Gastrocnemius medialis (tissue), 4 donors: ENCODE data around the gene ABCC2.

Experiments used
- CTCF ChIP-seq, 5 experiments: fragments of 450-650 bp in 3 of 5; fragments of 200-600 bp in 2 of 5; sonication (generic) in 2 of 5; IDR thresholded peaks in 4 of 5; conservative IDR thresholded peaks in 1 of 5; 1 replicate in 4 of 5; 2 replicates in 1 of 5; pipeline ENCODE4 v1.5.1; 2016 to 2019; ENCODE audit warnings: antibody characterized with exemption in 5 of 5, mild to moderate bottlenecking in 3 of 5, moderate library complexity in 3 of 5
- POLR2A ChIP-seq, 2 donors: fragments of 450-650 bp; IDR thresholded peaks; one replicate each; pipeline ENCODE4 v1.6.1; 2017; ENCODE audit warnings: antibody characterized with exemption in 2 of 2, mild to moderate bottlenecking in 2 of 2, moderate library complexity in 2 of 2

GRCh38 chr10:99869581-99870122 is 87.2 kb downstream of the ABCC2 start:
- TF ChIP-seq CTCF (IDR thresholded peaks at IDR 0.05 in 4 of 5, conservative IDR thresholded peaks at IDR 0.05 in 1 of 5) = no peak
- TF ChIP-seq POLR2A (IDR thresholded peaks at IDR 0.05) = no peak
